ENCODE data around the gene DRC7.

DNA sequence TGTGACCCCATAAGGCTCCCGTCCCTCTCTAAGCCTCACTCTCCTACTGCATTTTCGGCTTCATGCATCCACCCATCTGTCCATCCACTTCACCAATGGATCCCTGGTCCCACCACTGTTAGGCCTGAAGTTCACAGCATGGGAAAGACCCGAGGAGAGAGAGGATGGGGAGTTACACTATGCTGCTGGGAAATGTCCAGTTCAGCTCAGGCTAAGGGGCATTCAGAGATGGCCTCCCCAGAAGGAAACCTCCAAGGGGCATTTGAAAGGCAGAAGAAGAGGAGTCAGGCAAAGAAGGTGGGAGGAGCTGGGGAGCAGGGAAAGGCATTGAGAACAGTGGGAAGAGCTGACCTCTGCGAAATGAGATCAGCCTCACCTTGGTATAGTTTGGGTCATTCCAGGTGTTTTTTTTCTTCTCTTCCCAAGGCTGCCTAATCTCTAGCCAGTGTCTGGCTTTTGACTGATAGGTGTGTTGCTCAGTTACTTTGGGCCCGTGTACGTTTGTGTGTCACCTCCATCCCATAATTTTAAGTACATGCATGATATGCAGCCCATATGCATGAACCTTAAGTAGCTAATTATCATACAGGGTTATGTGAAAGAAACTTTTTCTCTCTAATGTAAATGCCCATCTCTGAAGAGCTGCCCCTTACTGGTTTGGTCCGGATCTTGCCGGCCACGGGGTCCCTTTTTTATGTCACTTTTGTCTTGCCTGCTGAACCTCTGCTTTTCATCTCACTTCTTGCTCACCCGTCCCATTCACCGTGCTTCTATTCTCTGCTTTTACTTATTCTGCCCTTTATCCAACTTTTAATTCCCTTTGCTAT, 11.6 kb upstream of the DRC7 start:
- TF ChIP-seq EZH2 (IDR thresholded peaks at IDR 0.05; ENCODE audit: low read length): no peak
- TF ChIP-seq, protein P1, sequence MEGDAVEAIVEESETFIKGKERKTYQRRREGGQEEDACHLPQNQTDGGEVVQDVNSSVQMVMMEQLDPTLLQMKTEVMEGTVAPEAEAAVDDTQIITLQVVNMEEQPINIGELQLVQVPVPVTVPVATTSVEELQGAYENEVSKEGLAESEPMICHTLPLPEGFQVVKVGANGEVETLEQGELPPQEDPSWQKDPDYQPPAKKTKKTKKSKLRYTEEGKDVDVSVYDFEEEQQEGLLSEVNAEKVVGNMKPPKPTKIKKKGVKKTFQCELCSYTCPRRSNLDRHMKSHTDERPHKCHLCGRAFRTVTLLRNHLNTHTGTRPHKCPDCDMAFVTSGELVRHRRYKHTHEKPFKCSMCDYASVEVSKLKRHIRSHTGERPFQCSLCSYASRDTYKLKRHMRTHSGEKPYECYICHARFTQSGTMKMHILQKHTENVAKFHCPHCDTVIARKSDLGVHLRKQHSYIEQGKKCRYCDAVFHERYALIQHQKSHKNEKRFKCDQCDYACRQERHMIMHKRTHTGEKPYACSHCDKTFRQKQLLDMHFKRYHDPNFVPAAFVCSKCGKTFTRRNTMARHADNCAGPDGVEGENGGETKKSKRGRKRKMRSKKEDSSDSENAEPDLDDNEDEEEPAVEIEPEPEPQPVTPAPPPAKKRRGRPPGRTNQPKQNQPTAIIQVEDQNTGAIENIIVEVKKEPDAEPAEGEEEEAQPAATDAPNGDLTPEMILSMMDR (optimal IDR thresholded peaks at IDR 0.05 in 1 of 3, IDR thresholded peaks at IDR 0.05 in 1 of 3, conservative IDR thresholded peaks at IDR 0.05 in 1 of 3; ENCODE audit: extremely low read depth in 1 of 3, insufficient read depth in 2 of 3, low read length in 3 of 3): no peak

Measured in keratinocyte (primary cell).